Smooth muscle cell of the brain vasculature (primary cell): ENCODE data around the gene TEX2.
"Not testable (repeated sequence)": the region's sequence is repeated elsewhere in the genome, so short reads cannot be mapped to it uniquely, and the experiment has no call there.

Experiments
- DNase-seq: peaks from one replicate; pipeline ENCODE4 v3.0.0-alpha.2; 2012; ENCODE audit warnings: low read depth, low spot score

TEX2 gene

GRCh38 chr17:64183815-64184214 is 79.2 kb downstream of the TEX2 start:
- no peak for DNase-seq

GRCh38 chr17:64182325-64183012 is 80.6 kb downstream of the TEX2 start:
- no peak for DNase-seq

- DNase-seq: no peak
Observed at GRCh38 chr17:64180089-64181073, 82.7 kb downstream of the TEX2 start.

GRCh38 chr17:64179024-64179423 is 84.0 kb downstream of the TEX2 start:
- not testable (repeated sequence) for DNase-seq

GRCh38 chr17:64178011-64178825 is 84.8 kb downstream of the TEX2 start:
- DNase-seq: no peak

GRCh38 chr17:64177311-64178010 is 85.6 kb downstream of the TEX2 start:
- no peak for DNase-seq

GRCh38 chr17:64176556-64176955 is 86.5 kb downstream of the TEX2 start:
- no peak for DNase-seq

GRCh38 chr17:64174686-64175456 is 88.2 kb downstream of the TEX2 start:
- no peak for DNase-seq

- no peak for DNase-seq
Observed at GRCh38 chr17:64173646-64174045, 89.4 kb downstream of the TEX2 start.

- no peak for DNase-seq
Observed at GRCh38 chr17:64172510-64172909, 90.5 kb downstream of the TEX2 start.

- no peak for DNase-seq
Observed at GRCh38 chr17:64171041-64171440, 92.0 kb downstream of the TEX2 start.

GRCh38 chr17:64170286-64170685 is 92.8 kb downstream of the TEX2 start:
- DNase-seq: no peak

GRCh38 chr17:64167666-64168065 is 95.4 kb downstream of the TEX2 start:
- DNase-seq: not testable (repeated sequence)

- no peak for DNase-seq
Observed at GRCh38 chr17:64166876-64167275, 96.2 kb downstream of the TEX2 start.

GRCh38 chr17:64165347-64165746 is 97.7 kb downstream of the TEX2 start:
- no peak for DNase-seq

- no peak for DNase-seq
Observed at GRCh38 chr17:64164596-64165285, 98.3 kb downstream of the TEX2 start.

GRCh38 chr17:64163468-64163867 is 99.6 kb downstream of the TEX2 start:
- DNase-seq: no peak

GRCh38 chr17:64162554-64162953 is 100.5 kb downstream of the TEX2 start:
- DNase-seq: no peak

- no peak for DNase-seq
Observed at GRCh38 chr17:64161380-64162176, 101.5 kb downstream of the TEX2 start.
